OCI-M2 (cell line): ENCODE data around the gene ZC3HAV1.
"Not testable (repeated sequence)": the region's sequence is repeated elsewhere in the genome, so short reads cannot be mapped to it uniquely, and the experiment has no call there.

Source experiments
- DNase-seq: peaks from one replicate; lab custom pipeline; 2025; ENCODE audit not compliant: unreplicated experiment; lab: John Stamatoyannopoulos, UW

Gene ZC3HAV1

GRCh38 chr7:139112741-139113250, 3.3 kb upstream of the ZC3HAV1 start:
- no peak for DNase-seq

GRCh38 chr7:139112316-139112715, 2.8 kb upstream of the ZC3HAV1 start:
- DNase-seq = no peak

GRCh38 chr7:139111811-139112301, 2.3 kb upstream of the ZC3HAV1 start:
- DNase-seq = no peak

- DNase-seq = no peak
These were observed 1.6 kb upstream of the ZC3HAV1 start for GRCh38 chr7:139111147-139111546.

- DNase-seq = no peak
These were observed 477 bp upstream of the ZC3HAV1 start for GRCh38 chr7:139109983-139110411.

GRCh38 chr7:139108266-139109187, 993 bp downstream of the ZC3HAV1 start:
- no peak for DNase-seq

- DNase-seq = no peak
These were observed 2.6 kb downstream of the ZC3HAV1 start for GRCh38 chr7:139106959-139107358.

- DNase-seq = not testable (repeated sequence)
These were observed 3.3 kb downstream of the ZC3HAV1 start for GRCh38 chr7:139106227-139106626.

GRCh38 chr7:139105484-139105883, 4.0 kb downstream of the ZC3HAV1 start:
- DNase-seq = no peak

GRCh38 chr7:139104091-139104450, 5.4 kb downstream of the ZC3HAV1 start:
- no peak for DNase-seq

- no peak for DNase-seq
These were observed 6.3 kb downstream of the ZC3HAV1 start for GRCh38 chr7:139103057-139103815.

GRCh38 chr7:139101637-139102158, 7.8 kb downstream of the ZC3HAV1 start:
- not testable (repeated sequence) for DNase-seq

GRCh38 chr7:139099172-139099947, 10.2 kb downstream of the ZC3HAV1 start:
- DNase-seq = no peak

- no peak for DNase-seq
These were observed 14.3 kb downstream of the ZC3HAV1 start for GRCh38 chr7:139095194-139095659.

- DNase-seq = no peak
These were observed 14.9 kb downstream of the ZC3HAV1 start for GRCh38 chr7:139094596-139094995.

- no peak for DNase-seq
These were observed 15.5 kb downstream of the ZC3HAV1 start for GRCh38 chr7:139094030-139094429.

- DNase-seq = not testable (repeated sequence)
These were observed 16.0 kb downstream of the ZC3HAV1 start for GRCh38 chr7:139093512-139093911.

GRCh38 chr7:139092090-139092796, 17.3 kb downstream of the ZC3HAV1 start:
- no peak for DNase-seq

- DNase-seq = no peak
These were observed 17.9 kb downstream of the ZC3HAV1 start for GRCh38 chr7:139091677-139091996.

GRCh38 chr7:139089118-139089517, 20.4 kb downstream of the ZC3HAV1 start:
- no peak for DNase-seq
